Activated T-cell treated with anti-CD3 and anti-CD28 coated beads for 24 hours (primary cell): ENCODE measurements around the gene KRT15.

Experiments used
- DNase-seq: peaks from one replicate; pipeline ENCODE4 v3.0.0-alpha.2; 2020; ENCODE audit warnings: low read depth

The KRT15 gene

DNA sequence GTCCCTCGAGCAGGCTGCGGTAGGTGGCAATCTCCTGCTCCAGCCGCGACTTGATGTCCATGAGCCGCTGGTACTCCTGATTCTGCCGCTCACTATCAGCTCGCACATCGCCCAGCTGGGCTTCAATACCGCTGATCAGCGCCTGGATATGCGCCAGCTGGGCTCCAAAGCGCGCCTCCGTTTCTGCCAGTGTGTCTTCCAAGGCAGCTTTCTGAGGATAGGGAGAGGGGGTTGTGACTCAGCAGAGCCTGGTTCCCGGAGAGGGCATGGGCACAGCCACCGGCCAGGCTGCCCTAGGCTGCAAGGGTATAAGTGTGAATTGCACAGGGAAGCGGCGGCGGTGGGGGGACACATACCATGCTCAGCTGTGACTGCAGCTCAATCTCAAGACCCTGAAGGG, 5.1 kb upstream of the KRT15 start:
- no peak for DNase-seq

- no peak for DNase-seq
Observed at GRCh38 chr17:41523225-41523593, 4.5 kb upstream of the KRT15 start.

DNA sequence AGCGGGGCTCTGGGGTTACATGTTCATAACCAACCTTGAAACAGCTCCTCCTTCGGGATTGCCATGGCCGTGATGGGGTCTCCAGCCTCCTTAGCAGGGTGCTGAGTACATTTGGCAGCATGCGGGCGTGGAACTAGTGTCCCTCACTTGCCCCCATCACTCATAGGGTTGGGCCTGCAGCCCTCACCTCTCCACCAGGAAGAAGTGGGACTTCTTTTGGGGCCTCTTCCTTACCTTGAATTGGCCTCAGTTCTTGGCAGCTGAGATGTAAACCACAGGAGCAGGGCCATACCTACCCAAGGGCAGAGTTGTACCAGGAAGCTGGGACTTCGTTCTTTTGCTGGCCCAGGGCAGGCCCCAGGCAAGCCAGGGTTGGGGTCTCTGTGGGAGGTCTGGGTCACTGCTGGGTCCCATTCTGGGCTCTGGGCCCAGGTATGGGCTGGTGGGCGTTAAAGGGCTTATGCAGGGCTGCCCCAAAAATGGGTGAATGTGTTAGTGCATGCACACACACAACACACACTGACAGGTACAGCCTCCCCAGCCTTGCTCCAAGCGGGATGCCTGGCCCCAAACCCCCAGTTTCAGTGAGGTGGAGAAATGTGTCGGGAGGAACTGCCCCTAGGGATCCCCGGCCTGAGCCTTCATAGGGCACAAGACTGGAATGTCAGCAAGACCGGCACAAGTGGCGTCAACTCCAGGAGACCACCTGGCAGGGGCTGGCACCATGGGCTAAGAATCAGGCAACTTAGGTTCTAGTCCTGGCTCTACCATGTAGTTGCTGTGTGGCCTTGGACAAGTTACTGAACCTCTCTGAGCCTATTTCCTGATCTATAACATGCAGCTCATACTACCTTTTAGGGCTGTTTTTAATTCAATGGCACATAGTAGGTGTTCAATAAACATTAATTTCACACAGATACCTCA, 3.9 kb upstream of the KRT15 start:
- no peak for DNase-seq

GRCh38 chr17:41521574-41522261, 3.0 kb upstream of the KRT15 start:
- DNase-seq: no peak

DNA sequence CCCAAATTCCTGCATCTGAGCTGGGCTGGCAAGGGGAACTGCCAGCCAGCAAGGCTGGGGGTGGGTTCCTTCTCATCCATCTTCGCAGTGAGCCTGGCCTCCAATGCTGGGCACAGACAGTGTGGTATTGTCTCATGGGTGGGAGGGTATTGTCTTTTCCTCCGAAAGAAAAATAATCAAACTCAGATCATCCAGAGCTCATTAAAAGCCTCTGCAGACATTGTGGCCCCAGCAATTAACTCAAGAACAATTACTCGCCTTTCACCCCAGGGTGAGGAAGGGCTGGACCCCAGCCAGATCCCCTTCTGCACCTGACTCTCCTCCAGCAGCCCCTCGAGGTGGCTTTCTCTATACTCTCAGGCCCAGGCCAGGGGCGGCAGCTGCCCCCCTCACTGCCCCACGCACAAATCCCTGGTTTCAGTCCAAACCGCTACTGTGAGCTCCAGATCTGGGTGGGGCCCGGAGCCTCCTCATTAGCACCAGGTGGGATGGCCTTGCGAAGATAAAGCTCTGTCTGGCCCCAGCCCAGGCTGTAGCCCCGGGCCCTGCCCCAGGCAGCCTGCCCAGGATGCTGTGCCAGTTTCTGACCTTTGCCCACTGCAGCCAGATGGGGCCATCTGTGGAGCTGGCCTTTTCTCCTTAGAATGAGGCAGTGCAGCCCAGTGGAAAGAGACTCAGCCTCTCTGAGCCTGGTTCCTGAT, 2.3 kb upstream of the KRT15 start:
- no peak for DNase-seq

GRCh38 chr17:41519501-41520224, 973 bp upstream of the KRT15 start:
- DNase-seq: no peak

DNA sequence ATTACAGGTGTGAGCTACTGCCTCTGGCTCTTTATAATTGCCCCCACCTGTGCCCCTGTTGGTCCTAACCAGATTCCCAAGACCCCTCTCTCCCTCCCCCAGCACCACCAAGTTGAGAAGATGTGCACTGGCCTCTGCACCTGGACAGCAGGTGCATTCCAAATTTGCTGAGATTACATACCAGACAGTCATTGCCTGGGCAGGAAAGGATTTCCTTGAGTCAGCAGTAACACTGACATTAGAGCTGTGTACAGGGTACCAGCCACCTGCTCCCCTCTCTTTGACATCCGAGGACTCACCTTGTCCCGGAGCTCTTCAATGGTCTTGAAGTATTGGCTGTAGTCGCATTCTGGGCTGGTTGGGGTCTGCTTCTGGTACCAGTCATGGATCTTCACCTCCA, 659 bp downstream of the KRT15 start:
- no peak for DNase-seq

GRCh38 chr17:41516830-41517283, 1.8 kb downstream of the KRT15 start:
- no peak for DNase-seq

DNA sequence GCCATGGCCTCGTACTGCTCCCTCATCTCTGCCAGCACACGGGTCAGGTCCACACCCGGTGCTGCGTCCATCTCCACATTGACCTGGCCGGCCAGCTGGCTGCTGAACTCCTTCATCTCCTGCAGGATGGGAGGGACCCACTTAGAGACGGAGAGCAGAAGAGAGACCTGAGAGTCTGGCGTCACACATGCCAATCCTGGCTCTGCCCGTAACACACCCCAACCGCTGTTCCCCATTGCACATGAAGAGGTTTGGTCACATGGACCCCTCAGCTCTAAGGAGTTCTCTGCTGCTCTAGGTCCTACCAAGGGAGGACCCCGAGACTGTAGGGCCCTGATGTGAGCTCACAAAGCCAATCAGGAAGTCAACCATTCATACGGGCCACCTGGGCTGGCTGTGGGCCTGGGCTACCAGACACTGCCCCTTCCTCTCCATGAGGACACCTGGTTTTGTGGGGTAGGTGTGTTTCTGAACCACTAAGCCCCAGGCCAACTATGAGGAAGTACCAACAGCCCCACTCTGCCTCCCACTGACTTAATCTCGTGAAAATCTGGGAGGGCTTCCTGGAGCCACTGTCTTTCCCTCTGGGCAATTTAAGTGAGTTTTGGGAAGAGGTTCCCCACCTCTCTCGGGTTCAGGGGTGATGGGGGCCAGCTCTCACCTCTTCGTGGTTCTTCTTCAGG, 2.4 kb downstream of the KRT15 start:
- DNase-seq: no peak

GRCh38 chr17:41513168-41513547, 5.5 kb downstream of the KRT15 start:
- DNase-seq: no peak

DNA sequence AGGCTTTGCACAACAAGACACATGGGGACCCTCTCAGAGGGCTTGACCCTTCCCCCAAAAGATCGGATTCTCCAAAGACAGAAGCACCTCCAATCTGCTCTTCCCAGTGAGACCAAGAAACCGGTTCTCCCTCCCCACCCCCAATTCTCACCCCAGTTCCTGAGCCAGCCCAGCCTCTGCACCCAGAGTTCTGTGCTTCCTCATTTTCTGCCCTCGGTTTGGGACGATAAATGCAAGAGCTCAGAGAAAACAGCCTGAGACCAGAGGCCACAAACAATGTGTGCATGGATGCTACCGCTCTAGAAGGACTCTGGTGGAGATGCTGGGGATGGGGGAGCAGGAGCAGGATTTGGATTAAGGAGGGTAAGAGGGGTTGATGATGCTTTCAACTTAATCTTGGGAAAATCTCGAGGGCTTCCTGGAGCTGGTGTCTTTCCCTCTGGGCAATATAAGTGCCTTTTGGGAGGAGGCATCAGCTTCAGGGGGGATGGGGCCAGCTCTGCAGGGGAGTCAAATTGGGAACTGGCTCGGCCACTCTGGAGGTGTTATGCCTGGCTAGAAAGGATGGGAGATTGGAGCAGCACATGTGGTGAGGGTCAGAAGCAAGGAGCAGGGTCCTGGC, 6.0 kb downstream of the KRT15 start:
- DNase-seq: no peak

DNA sequence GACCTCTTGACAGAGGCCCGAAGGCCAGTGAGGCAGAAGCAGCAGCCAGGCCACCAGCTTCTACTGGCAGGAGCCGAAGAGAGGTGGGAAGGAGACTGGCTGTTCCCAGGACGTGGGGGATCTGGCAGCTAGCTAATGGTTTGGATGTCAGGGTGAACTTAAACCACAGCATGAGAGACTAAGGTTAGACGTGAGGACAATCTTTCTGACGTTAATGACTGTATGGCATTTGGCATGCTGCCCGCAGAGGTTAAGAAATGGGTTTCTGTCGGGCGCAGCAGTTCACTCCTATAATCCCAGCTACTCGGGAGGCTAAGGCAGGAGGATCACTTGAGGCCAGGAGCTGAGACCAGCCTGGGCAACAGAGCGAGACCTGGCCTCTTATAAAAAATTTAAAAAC, 7.0 kb downstream of the KRT15 start:
- DNase-seq: no peak

- DNase-seq: no peak
Observed at GRCh38 chr17:41511116-41511515, 7.6 kb downstream of the KRT15 start.

DNA sequence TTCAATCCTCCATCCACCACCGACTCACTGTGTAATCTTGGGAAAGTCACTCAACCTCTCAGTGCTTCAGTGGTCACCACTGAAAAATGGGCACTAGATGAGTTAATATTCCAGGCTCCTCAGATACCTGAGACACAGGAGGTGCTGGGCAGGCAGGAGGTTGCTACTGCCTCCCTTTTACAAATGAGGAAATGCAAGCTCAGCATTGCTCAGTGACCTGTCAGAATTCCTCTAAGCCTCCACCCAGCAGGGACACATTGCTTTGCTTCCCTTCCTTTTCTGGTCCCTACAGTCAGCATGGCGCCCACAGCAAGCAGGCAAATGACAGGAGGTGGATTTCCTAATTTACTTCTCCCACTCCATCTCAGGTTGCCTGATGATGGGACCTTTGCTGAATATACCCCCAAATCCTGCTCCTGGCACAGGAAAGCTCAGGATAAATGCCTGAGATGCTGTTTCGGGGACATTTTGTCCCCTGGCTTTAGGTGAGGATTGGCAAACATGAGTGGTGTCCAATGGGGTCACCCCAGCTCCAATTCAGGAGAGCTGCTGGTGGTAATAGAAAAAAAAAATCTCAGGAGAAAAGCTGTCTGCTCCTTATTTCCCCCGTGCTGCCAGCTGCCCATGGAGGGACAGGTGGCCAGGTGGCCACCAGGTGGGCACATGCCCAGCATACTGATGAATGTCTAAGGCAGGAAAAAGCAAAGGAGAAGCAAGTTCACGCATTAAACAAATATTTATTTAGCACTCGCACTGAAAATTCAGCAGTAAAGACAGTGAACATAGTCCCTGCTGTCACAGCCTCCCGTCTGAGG, 8.2 kb downstream of the KRT15 start:
- DNase-seq: no peak

DNA sequence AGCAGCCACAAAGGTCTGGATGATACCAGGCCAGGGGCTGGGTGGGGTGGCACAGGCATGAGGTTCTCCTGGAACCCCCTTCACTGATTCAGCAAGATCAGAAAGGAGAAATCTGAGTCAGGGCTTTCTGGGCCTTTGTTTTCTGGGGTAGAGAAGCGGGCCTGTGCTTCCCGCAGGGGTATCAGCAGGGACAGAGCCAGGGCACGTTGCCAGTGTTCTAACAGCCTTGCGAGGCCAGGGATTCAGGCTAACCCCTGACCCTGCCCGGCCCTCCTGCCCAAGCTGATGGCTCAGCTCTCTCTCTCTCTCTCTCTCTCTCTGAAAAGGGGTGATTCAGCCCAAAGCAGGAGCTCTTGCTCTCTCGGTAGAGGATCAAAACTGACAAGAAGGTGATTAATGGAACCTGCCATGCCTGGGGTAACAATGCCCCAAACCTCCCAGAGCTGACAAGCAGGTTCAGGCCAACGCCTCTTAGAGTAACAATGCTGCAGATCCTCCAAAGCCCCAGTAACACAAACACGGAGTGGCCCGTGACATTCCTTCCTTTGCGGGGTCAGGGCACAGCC, 11.3 kb downstream of the KRT15 start:
- DNase-seq: no peak

- no peak for DNase-seq
Observed at GRCh38 chr17:41505809-41506767, 12.6 kb downstream of the KRT15 start.

DNA sequence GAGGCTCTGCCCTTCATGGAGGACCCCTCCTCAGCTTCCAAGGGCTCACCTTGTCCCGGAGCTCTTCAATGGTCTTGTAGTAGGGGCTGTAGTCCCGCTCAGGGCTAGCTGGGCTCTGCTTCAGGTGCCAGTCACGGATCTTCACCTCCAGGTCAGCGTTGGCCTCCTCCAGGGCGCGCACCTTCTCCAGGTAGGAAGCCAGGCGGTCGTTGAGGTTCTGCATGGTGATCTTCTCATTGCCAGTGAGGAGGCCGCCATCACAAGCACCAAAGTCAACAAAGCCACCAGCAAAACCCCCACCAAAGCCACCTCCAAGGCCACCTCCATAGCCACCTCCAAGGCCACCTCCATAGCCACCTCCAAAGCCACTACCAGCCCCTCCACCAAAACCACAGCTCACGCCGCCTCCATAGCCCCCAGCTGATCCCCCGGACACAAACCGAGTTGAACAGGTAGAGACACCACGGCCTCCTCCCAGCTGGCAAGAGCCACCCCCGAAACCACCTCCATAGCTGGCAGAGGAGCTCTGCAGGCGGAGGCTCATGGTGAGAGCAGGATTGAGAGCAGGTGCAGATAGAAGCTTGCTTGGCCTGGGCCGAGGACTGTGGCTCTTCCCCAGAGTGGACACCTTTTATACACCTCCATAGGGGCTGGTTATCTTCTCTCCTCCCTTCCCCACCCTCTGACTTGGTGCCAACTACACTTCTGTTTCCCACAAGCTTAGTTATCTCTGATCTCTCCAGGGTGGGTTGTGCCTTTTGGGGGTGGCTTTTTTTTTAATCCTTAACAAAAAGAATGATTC, 13.5 kb downstream of the KRT15 start, which contains the start of gene KRT13:
TSS of gene KRT13 (minus strand) at position 606 of the 802 bp plus-strand sequence. CDS start at position 544, 62 bp downstream.
- DNase-seq: no peak
